K562 (cell line): Measurements from ENCODE around the gene CCL11. TPM values are rescaled to one million over a fixed set of nuclear protein-coding genes. Genes with fewer than 3 reads are reported as not detected.

Experiments used
- ATAC-seq: fragments of 200-7000 bp; cut with Tn5 transposase; 3 replicates; pipeline ENCODE4 v1.9.1; 2020; ENCODE audit warnings: moderate library complexity
- BruUV-seq: library from RNA; stranded (reverse); fragments of 400-500 nt; replicated peaks from 2 replicates; lab custom pipeline; 2021; lab: Mats Ljungman, UMichigan
- CTCF ChIA-PET: fragments of 300-600 bp; formaldehyde crosslinking; extraction: SDS; loops from one replicate; lab custom pipeline; 2021; ENCODE audit warnings: low intra/inter-chr PET ratio; lab: Yijun Ruan, JAX
- POLR2A ChIA-PET: fragments of 300-600, 350-650 bp; sonication (Branson Sonifier 250); formaldehyde crosslinking; extraction: SDS; loops from one replicate; lab custom pipeline; 2021; ENCODE audit warnings: antibody characterized with exemption, inconsistent platforms; lab: Yijun Ruan, JAX
- DNase-seq, 4 experiments: peaks; one replicate each; pipeline versions ENCODE4 v3.0.0 to v3.0.0-alpha.2; 2011 to 2018; ENCODE audit warnings: low spot score in 3 of 4, mixed read lengths in 3 of 4; ENCODE audit errors: extremely low read depth in 1 of 4
- FAIRE-seq: peaks from 2 replicates; lab custom pipeline; 2011; peaks lifted over from hg19 to GRCh38; lab: Jason Lieb, UNC
- H2AFZ ChIP-seq: 2 replicates; pipeline ENCODE4 v1.6.0; 2011; ENCODE audit warnings: low read depth, low read length, control low read depth, inconsistent platforms
- H3K27ac ChIP-seq: fragments of 200-600 bp; 3 replicates; pipeline ENCODE4 v1.8.0; 2011; ENCODE audit warnings: low read depth, mild to moderate bottlenecking, control low read depth, inconsistent platforms, low read length, moderate library complexity, mixed read lengths; ENCODE audit errors: extremely low read depth
- H3K27me3 ChIP-seq, 2 experiments: fragments of 300-600 bp in 1 of 2; 2 replicates in 1 of 2; 3 replicates in 1 of 2; pipeline versions ENCODE4 v1.6.0 to v1.8.0; 2011; ENCODE audit warnings: inconsistent platforms in 2 of 2, low read length in 2 of 2, mild to moderate bottlenecking in 1 of 2, mixed read lengths in 1 of 2, moderate library complexity in 1 of 2; ENCODE audit not compliant: control insufficient read depth in 2 of 2, insufficient read depth in 2 of 2
- H3K36me3 ChIP-seq: fragments of 300-600 bp; 3 replicates; pipeline ENCODE4 v1.8.0; 2011; ENCODE audit warnings: mild to moderate bottlenecking, low read length, inconsistent platforms; ENCODE audit not compliant: control insufficient read depth, insufficient read depth
- H3K4me1 ChIP-seq, 2 experiments: fragments of 200-600 bp in 1 of 2; replicated peaks in 1 of 2; 2 replicates in 1 of 2; 3 replicates in 1 of 2; pipeline versions ENCODE4 v1.5.1 to v1.8.0; 2011; ENCODE audit warnings: inconsistent platforms in 2 of 2, low read length in 2 of 2, mild to moderate bottlenecking in 1 of 2, mixed read lengths in 1 of 2, moderate library complexity in 1 of 2; ENCODE audit not compliant: control insufficient read depth in 2 of 2, insufficient read depth in 2 of 2
- H3K4me2 ChIP-seq: 2 replicates; pipeline ENCODE4 v1.6.1; 2011; ENCODE audit warnings: low read length, control low read depth, inconsistent platforms, mixed read lengths; ENCODE audit not compliant: insufficient read depth
- H3K4me3 ChIP-seq: fragments of 200-600 bp; sonication (generic), shearing (Covaris generic); 2 replicates; pipeline ENCODE4 v1.5.1; 2016; ENCODE audit warnings: control low read depth, inconsistent platforms
- H3K79me2 ChIP-seq: fragments of 200-600 bp; 3 replicates; pipeline ENCODE4 v1.8.0; 2011; ENCODE audit warnings: low read length, inconsistent platforms; ENCODE audit not compliant: control insufficient read depth, insufficient read depth
- H3K9ac ChIP-seq, 2 experiments: 2 replicates each; pipeline versions ENCODE4 v1.6.0 to v1.6.1; 2011; ENCODE audit warnings: low read depth in 2 of 2, low read length in 2 of 2, control low read depth in 1 of 2, inconsistent platforms in 1 of 2, mild to moderate bottlenecking in 1 of 2, mixed read lengths in 1 of 2; ENCODE audit not compliant: insufficient read depth in 1 of 2
- H3K9me1 ChIP-seq: one replicate; pipeline ENCODE4 v1.6.0; 2011; ENCODE audit warnings: inconsistent platforms, mild to moderate bottlenecking, low read length, moderate library complexity; ENCODE audit not compliant: control insufficient read depth, insufficient read depth
- H3K9me3 ChIP-seq: replicated peaks from 2 replicates; pipeline ENCODE4 v1.5.1; 2011; ENCODE audit warnings: low read depth, low read length, inconsistent platforms; ENCODE audit not compliant: control insufficient read depth, insufficient read depth
- H4K20me1 ChIP-seq: replicated peaks from 2 replicates; pipeline ENCODE4 v1.6.1; 2011; ENCODE audit warnings: low read length, inconsistent platforms, mixed read lengths; ENCODE audit not compliant: control insufficient read depth, insufficient read depth
- DDX20 ChIP-seq: fragments of 450-650 bp; IDR thresholded peaks from 2 replicates; pipeline ENCODE4 v1.6.1; 2016; ENCODE audit warnings: missing genetic modification characterization, low read depth, mild to moderate bottlenecking, missing compliant biosample characterization, moderate library complexity
- EWSR1 ChIP-seq: fragments of 450-650 bp; IDR thresholded peaks from 2 replicates; pipeline ENCODE4 v1.6.1; 2018; ENCODE audit warnings: borderline replicate concordance, mild to moderate bottlenecking, low read depth, moderate library complexity; ENCODE audit not compliant: partially characterized antibody
- HDAC6 ChIP-seq: IDR thresholded peaks from 2 replicates; pipeline ENCODE4 v1.6.1; 2012; ENCODE audit warnings: low read depth, mild to moderate bottlenecking, control low read depth, inconsistent platforms, low read length, moderate library complexity
- HNRNPK ChIP-seq: fragments of 200-400 bp; formaldehyde crosslinking; IDR thresholded peaks from one replicate; pipeline ENCODE4 v1.6.1; 2018; ENCODE audit warnings: mild to moderate bottlenecking, low read depth, low read length; ENCODE audit not compliant: poor library complexity, severe bottlenecking
- ILK ChIP-seq: fragments of 450-650 bp; IDR thresholded peaks from 2 replicates; pipeline ENCODE4 v1.6.1; 2016; ENCODE audit warnings: missing genetic modification characterization, low read depth, mild to moderate bottlenecking, missing compliant biosample characterization, moderate library complexity, borderline replicate concordance
- NFIX ChIP-seq: fragments of 250-450 bp; sonication (Bioruptor Pico); IDR thresholded peaks from 2 replicates; pipeline ENCODE4 v1.4.0; 2020; ENCODE audit warnings: low read depth, mild to moderate bottlenecking, moderate library complexity
- POLR2AphosphoS5 ChIP-seq: IDR thresholded peaks from 2 replicates; pipeline ENCODE4 v1.6.1; 2011; ENCODE audit warnings: mild to moderate bottlenecking, low read depth, low read length, moderate library complexity; ENCODE audit not compliant: control insufficient read depth, insufficient read depth
- RBM25 ChIP-seq: fragments of 200-400 bp; formaldehyde crosslinking; IDR thresholded peaks from 2 replicates; pipeline ENCODE4 v1.6.1; 2018; ENCODE audit warnings: low read length, low read depth, moderate library complexity; ENCODE audit not compliant: severe bottlenecking
- ZBTB7A ChIP-seq: IDR thresholded peaks from 2 replicates; pipeline ENCODE4 v1.6.1; 2011; ENCODE audit warnings: low read depth, mild to moderate bottlenecking, low read length, moderate library complexity, borderline replicate concordance; ENCODE audit not compliant: control insufficient read depth
- ZNF165 ChIP-seq: fragments of 250-450 bp; sonication (Bioruptor Pico); IDR thresholded peaks from 2 replicates; pipeline ENCODE4 v1.4.0; 2020; ENCODE audit warnings: borderline replicate concordance
- ZNF384 ChIP-seq: IDR thresholded peaks from 2 replicates; pipeline ENCODE4 v1.6.1; 2012; ENCODE audit warnings: low read depth, low read length, improper control_type of control experiment
- ZNF584 ChIP-seq: fragments of 200-800 bp; sonication (Bioruptor generic); IDR thresholded peaks from 2 replicates; pipeline ENCODE4 v1.6.1; 2016; ENCODE audit warnings: low read depth, mild to moderate bottlenecking, missing genetic modification characterization, missing compliant biosample characterization
- WGBS: fragments of 100-300 bp; shearing (Covaris generic); methylation state at CpG from one replicate; pipeline ENCODE4 v1.1.6; 2016; ENCODE audit warnings: low coverage, mixed read lengths; ENCODE audit not compliant: insufficient coverage; ENCODE audit errors: missing lambda C conversion rate; 5-methylcytosine and 5-hydroxymethylcytosine counted together
- in situ Hi-C: fragments of 300-500 bp; cut with MboI; formaldehyde crosslinking; loops from 4 replicates; pipeline ENCODE4 v1.15.0; 2018; ENCODE audit warnings: inconsistent platforms, mixed read lengths
- intact Hi-C: fragments of 100-400 bp; cut with micrococcal nuclease; formaldehyde crosslinking; loops from 2 replicates; pipeline ENCODE4 v1.14.2; 2022
- polyA plus RNA-seq, 8 experiments: library from polyadenylated mRNA; depleted of rRNA in 4 of 8; stranded (reverse) in 5 of 8; unstranded in 3 of 8; fragments of >200 nt; fragmentation: Nextera tagmentation in 2 of 8; fragmentation: Illumina TruSeq in 1 of 8; extraction: Ambion mirVana in 2 of 8; extraction: Trizol in 1 of 8; gene quantifications; 2 replicates each; pipeline versions ENCODE4 v1.2.1 to v1.2.3, GENCODE V29; 2011 to 2014; ENCODE audit warnings: inconsistent platforms in 1 of 8, missing spikeins in 1 of 8
- total RNA-seq, 7 experiments: library from RNA; depleted of rRNA in 6 of 7; stranded (reverse); fragments of >200 nt in 6 of 7; fragmentation: Illumina TruSeq in 2 of 7; extraction: Trizol in 2 of 7; gene quantifications; 2 replicates each; pipeline versions ENCODE4 v1.2.1 to v1.2.3, GENCODE V29; 2011 to 2021; ENCODE audit warnings: low replicate concordance in 1 of 7

The CCL11 gene
- total and polyA plus RNA-seq, 9 of the 15 experiments (the other 6 are each of a cell fraction or from before 2014, with no cell fraction given), result not detected

GRCh38 chr17:34260861-34261260 is 24.7 kb upstream of the CCL11 start:
- Histone ChIP-seq H3K36me3 (no peaks in the 10 kb centered on the region), H3K79me2 (no peaks in the 10 kb centered on the region), H3K4me2 (no peak overlapping the region), H2AFZ (no peak overlapping the region), H3K27me3 (no peaks in the 10 kb centered on the region; a peak in 1 of 5 replicates), H3K4me3 (no peak overlapping the region), H4K20me1 (no peaks in the 10 kb centered on the region), H3K9me1 (no peaks in the 10 kb centered on the region), H3K4me1 (no peaks in the 10 kb centered on the region), H3K9me3 (no peaks in the 10 kb centered on the region), H3K9ac (no peak overlapping the region), H3K27ac (no peak overlapping the region)
- no peak for FAIRE-seq
- in situ Hi-C loops (no loop called here), intact Hi-C loops (no loop called here)
- ChIA-PET CTCF (no interaction called here), POLR2A (no interaction called here)
- no peak for DNase-seq
- 0% methylated on average over 4 of the region's 4 CpGs for WGBS
- no TSS peak for BruUV-seq
- TF ChIP-seq POLR2AphosphoS5, result no peak
- no peak for TF ChIP-seq HNRNPK
- no peak for TF ChIP-seq ZBTB7A
- no peak for TF ChIP-seq ZNF384
- no peak for TF ChIP-seq RBM25
- TF ChIP-seq NFIX (CRISPR knock-in tag), result no peak
- no peak for TF ChIP-seq ZNF165 (CRISPR knock-in tag)
- TF ChIP-seq EWSR1, result no peak
- TF ChIP-seq DDX20 (tag), result no peak
- TF ChIP-seq HDAC6, result no peak
- no peak for TF ChIP-seq ILK
- TF ChIP-seq ZNF584 (CRISPR knock-in tag), result no peak
- no peak for ATAC-seq
